NCI-H774 (cell line): Measurements from ENCODE around the gene LRRC8D.
"Not testable (repeated sequence)": the region's sequence is repeated elsewhere in the genome, so short reads cannot be mapped to it uniquely, and the experiment has no call there.

Experiments used
- DNase-seq: peaks from one replicate; lab custom pipeline; 2025; lab: John Stamatoyannopoulos, UW

LRRC8D gene

GRCh38 chr1:89913353-89914095 is 92.7 kb downstream of the LRRC8D start:
- DNase-seq, result no peak

GRCh38 chr1:89917353-89917752 is 96.5 kb downstream of the LRRC8D start:
- no peak for DNase-seq

GRCh38 chr1:89918127-89918793 is 97.4 kb downstream of the LRRC8D start:
- no peak for DNase-seq

GRCh38 chr1:89918794-89919155 is 97.9 kb downstream of the LRRC8D start:
- DNase-seq, result no peak

GRCh38 chr1:89919174-89919573 is 98.3 kb downstream of the LRRC8D start:
- no peak for DNase-seq

- no peak for DNase-seq
These were observed 102.1 kb downstream of the LRRC8D start for GRCh38 chr1:89922911-89923310.

- no peak for DNase-seq
These were observed 102.7 kb downstream of the LRRC8D start for GRCh38 chr1:89923517-89923916.

- not testable (repeated sequence) for DNase-seq
These were observed 103.2 kb downstream of the LRRC8D start for GRCh38 chr1:89924075-89924474.

GRCh38 chr1:89927049-89927448 is 106.2 kb downstream of the LRRC8D start:
- no peak for DNase-seq

- DNase-seq, result no peak
These were observed 106.6 kb downstream of the LRRC8D start for GRCh38 chr1:89927478-89927877.

GRCh38 chr1:89928506-89928905 is 107.7 kb downstream of the LRRC8D start:
- DNase-seq, result no peak

GRCh38 chr1:89929467-89930063 is 108.7 kb downstream of the LRRC8D start:
- DNase-seq, result no peak

- DNase-seq, result no peak
These were observed 109.7 kb downstream of the LRRC8D start for GRCh38 chr1:89930579-89930978.

GRCh38 chr1:89931964-89932363 is 111.1 kb downstream of the LRRC8D start:
- DNase-seq, result no peak

- DNase-seq, result no peak
These were observed 111.9 kb downstream of the LRRC8D start for GRCh38 chr1:89932598-89933364.

GRCh38 chr1:89934461-89934860 is 113.6 kb downstream of the LRRC8D start:
- DNase-seq, result no peak

GRCh38 chr1:89935235-89935634 is 114.4 kb downstream of the LRRC8D start:
- DNase-seq, result no peak

GRCh38 chr1:89936694-89937093 is 115.9 kb downstream of the LRRC8D start:
- DNase-seq, result no peak

GRCh38 chr1:89938171-89939055 is 117.6 kb downstream of the LRRC8D start:
- no peak for DNase-seq

GRCh38 chr1:89939059-89939570 is 118.3 kb downstream of the LRRC8D start:
- DNase-seq, result no peak

- DNase-seq, result no peak
These were observed 119.0 kb downstream of the LRRC8D start for GRCh38 chr1:89939693-89940438.
